ENCODE results near the gene NMUR1.

DNA sequence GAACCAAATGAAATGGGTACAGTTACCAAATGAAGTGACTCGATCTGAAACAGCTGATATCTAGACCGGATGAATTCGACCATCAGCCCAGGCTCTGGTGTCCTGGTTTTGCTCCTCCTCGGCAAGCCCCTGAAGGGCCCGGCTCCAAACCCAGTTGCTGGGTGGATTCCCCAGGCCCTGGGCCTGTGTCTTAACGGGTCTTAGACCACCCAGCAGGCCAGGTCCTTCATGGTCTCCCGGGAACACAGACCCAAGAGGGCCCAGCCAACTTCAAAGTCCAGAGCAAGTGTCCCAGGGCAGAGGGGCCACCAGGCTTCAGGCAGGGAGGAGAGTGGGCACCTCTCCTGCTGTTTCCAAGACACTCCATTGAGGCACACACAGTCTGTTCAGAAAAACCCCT, 26.7 kb upstream of the NMUR1 start:
- no peak for TF ChIP-seq CTCF (IDR thresholded peaks at IDR 0.05; ENCODE audit: insufficient read depth, low read length, poor library complexity, severe bottlenecking)
- TF ChIP-seq EZH2phosphoT487 (conservative IDR thresholded peaks at IDR 0.05; ENCODE audit: low read length): no peak

Measured in SU-DHL-6 (cell line).